Keratinocyte (primary cell): ENCODE measurements around the gene HOMER2. TPM values are rescaled to one million over a fixed set of nuclear protein-coding genes. Genes with fewer than 3 reads are reported as not detected.
"Not testable (repeated sequence)": the region's sequence is repeated elsewhere in the genome, so short reads cannot be mapped to it uniquely, and the experiment has no call there.

Source experiments
- DNase-seq: peaks from one replicate; pipeline ENCODE4 v3.0.0-alpha.2; 2011; ENCODE audit warnings: low read depth, missing footprints, low spot score
- FAIRE-seq: peaks from 2 replicates; lab custom pipeline; 2011; peaks lifted over from hg19 to GRCh38; lab: Jason Lieb, UNC
- H2AFZ ChIP-seq: 2 replicates; pipeline ENCODE4 v1.6.0; 2012; ENCODE audit warnings: low read length, control low read depth, inconsistent platforms; ENCODE audit not compliant: control insufficient read depth
- H3K27ac ChIP-seq: 2 replicates; pipeline ENCODE4 v1.5.1; 2011; ENCODE audit warnings: low read length; ENCODE audit not compliant: control insufficient read depth, insufficient read depth
- H3K27me3 ChIP-seq: 3 replicates; pipeline ENCODE4 v1.6.0; 2011; ENCODE audit warnings: low read length; ENCODE audit not compliant: control insufficient read depth, insufficient read depth; ENCODE audit errors: extremely low read depth
- H3K36me3 ChIP-seq, 2 experiments: 2 replicates in 1 of 2; 3 replicates in 1 of 2; pipeline ENCODE4 v1.5.1; 2011; ENCODE audit warnings: low read length in 2 of 2, mild to moderate bottlenecking in 1 of 2; ENCODE audit not compliant: control insufficient read depth in 2 of 2, insufficient read depth in 2 of 2; ENCODE audit errors: extremely low read depth in 1 of 2
- H3K4me1 ChIP-seq: 3 replicates; pipeline ENCODE4 v1.5.1; 2011; ENCODE audit warnings: low read length; ENCODE audit not compliant: control insufficient read depth, insufficient read depth; ENCODE audit errors: extremely low read depth
- H3K4me2 ChIP-seq: 3 replicates; pipeline ENCODE4 v1.6.0; 2011; ENCODE audit warnings: low read depth, low read length; ENCODE audit not compliant: control insufficient read depth, insufficient read depth; ENCODE audit errors: extremely low read depth
- H3K4me3 ChIP-seq, 3 experiments: fragments of 200-600 bp in 1 of 3; sonication (generic) in 1 of 3; 2 replicates in 2 of 3; 3 replicates in 1 of 3; pipeline ENCODE4 v1.5.1; 2011 to 2016; ENCODE audit warnings: low read length in 3 of 3, mild to moderate bottlenecking in 3 of 3, control low read depth in 2 of 3, inconsistent platforms in 1 of 3, low read depth in 1 of 3, mixed read lengths in 1 of 3, mixed run types in 1 of 3, moderate library complexity in 1 of 3; ENCODE audit not compliant: control insufficient read depth in 2 of 3, insufficient read depth in 2 of 3; ENCODE audit errors: extremely low read depth in 1 of 3
- H3K79me2 ChIP-seq: 2 replicates; pipeline ENCODE4 v1.6.0; 2012; ENCODE audit warnings: low read length; ENCODE audit not compliant: control insufficient read depth, insufficient read depth
- H3K9ac ChIP-seq: 3 replicates; pipeline ENCODE4 v1.6.0; 2011; ENCODE audit warnings: low read length; ENCODE audit not compliant: control insufficient read depth, insufficient read depth; ENCODE audit errors: extremely low read depth
- H3K9me1 ChIP-seq: 3 replicates; pipeline ENCODE4 v1.6.0; 2011; ENCODE audit warnings: low read length; ENCODE audit not compliant: control insufficient read depth, insufficient read depth; ENCODE audit errors: extremely low read depth
- H3K9me3 ChIP-seq: 2 replicates; pipeline ENCODE4 v1.5.1; 2012; ENCODE audit warnings: low read depth, low read length; ENCODE audit not compliant: control insufficient read depth
- H4K20me1 ChIP-seq: 3 replicates; pipeline ENCODE4 v1.6.0; 2011; ENCODE audit warnings: low read length; ENCODE audit not compliant: control insufficient read depth, insufficient read depth; ENCODE audit errors: extremely low read depth
- CTCF ChIP-seq, 3 experiments: IDR thresholded peaks in 1 of 3; conservative IDR thresholded peaks in 1 of 3; optimal IDR thresholded peaks in 1 of 3; 2 replicates in 2 of 3; 3 replicates in 1 of 3; pipeline versions ENCODE3 to v1.5.1; 2011; ENCODE audit warnings: low read length in 3 of 3, mild to moderate bottlenecking in 3 of 3, moderate library complexity in 2 of 3, control low read depth in 1 of 3, inconsistent platforms in 1 of 3; ENCODE audit not compliant: insufficient read depth in 2 of 3; ENCODE audit errors: extremely low read depth in 1 of 3
- EZH2 ChIP-seq: IDR thresholded peaks from one replicate; pipeline ENCODE4 v1.6.1; 2012; ENCODE audit warnings: inconsistent platforms, mild to moderate bottlenecking, low read length, moderate library complexity
- dilution Hi-C: fragments of 300-500 bp; cut with MboI; formaldehyde crosslinking; loops from one replicate; pipeline ENCODE4 v1.7.0; 2020; ENCODE audit warnings: low sequenced_read_pairs; ENCODE audit not compliant: extremely low pct_ligation_motif_present
- polyA minus RNA-seq, 3 experiments: library from RNA; depleted of rRNA, polyadenylated mRNA; stranded (reverse); fragments of >200 nt; gene quantifications; 1 replicate in 1 of 3; 2 replicates in 1 of 3; 3 replicates in 1 of 3; pipeline ENCODE4 v1.2.3, GENCODE V29; 2011
- polyA plus RNA-seq, 5 experiments: library from polyadenylated mRNA; depleted of rRNA in 3 of 5; stranded (reverse) in 3 of 5; stranded (forward) in 1 of 5; unstranded in 1 of 5; fragments of >200 nt; gene quantifications; 1 replicate in 1 of 5; 2 replicates in 3 of 5; 3 replicates in 1 of 5; pipeline versions ENCODE4 v1.2.1 to v1.2.3, GENCODE V29; 2011 to 2012; ENCODE audit warnings: missing spikeins in 2 of 5, low read depth in 1 of 5, low replicate concordance in 1 of 5

HOMER2 gene
- 9.6 to 12.4 TPM (median 11.3 TPM) in 3 replicates for polyA plus RNA-seq
- 40.2 TPM for polyA plus RNA-seq (2011; ENCODE audit: low read depth)
- 11.2 and 12.5 TPM in 2 replicates for polyA plus RNA-seq (2011; cell fraction: cytosol; rRNA removed)
- polyA plus RNA-seq (2011; cell fraction: nucleus; rRNA removed) = 8.8 and 9.0 TPM in 2 replicates
- 10.3 and 15.1 TPM in 2 replicates for polyA plus RNA-seq (2012; ENCODE audit: low replicate concordance)
- polyA minus RNA-seq = 7.6 to 26.7 TPM (median 8.9 TPM) in 3 replicates
- 11.7 TPM for polyA minus RNA-seq (2011; cell fraction: cytosol; rRNA and poly(A)+ RNA removed)
- polyA minus RNA-seq (2011; cell fraction: nucleus; rRNA and poly(A)+ RNA removed) = 6.5 and 14.3 TPM in 2 replicates

DNA sequence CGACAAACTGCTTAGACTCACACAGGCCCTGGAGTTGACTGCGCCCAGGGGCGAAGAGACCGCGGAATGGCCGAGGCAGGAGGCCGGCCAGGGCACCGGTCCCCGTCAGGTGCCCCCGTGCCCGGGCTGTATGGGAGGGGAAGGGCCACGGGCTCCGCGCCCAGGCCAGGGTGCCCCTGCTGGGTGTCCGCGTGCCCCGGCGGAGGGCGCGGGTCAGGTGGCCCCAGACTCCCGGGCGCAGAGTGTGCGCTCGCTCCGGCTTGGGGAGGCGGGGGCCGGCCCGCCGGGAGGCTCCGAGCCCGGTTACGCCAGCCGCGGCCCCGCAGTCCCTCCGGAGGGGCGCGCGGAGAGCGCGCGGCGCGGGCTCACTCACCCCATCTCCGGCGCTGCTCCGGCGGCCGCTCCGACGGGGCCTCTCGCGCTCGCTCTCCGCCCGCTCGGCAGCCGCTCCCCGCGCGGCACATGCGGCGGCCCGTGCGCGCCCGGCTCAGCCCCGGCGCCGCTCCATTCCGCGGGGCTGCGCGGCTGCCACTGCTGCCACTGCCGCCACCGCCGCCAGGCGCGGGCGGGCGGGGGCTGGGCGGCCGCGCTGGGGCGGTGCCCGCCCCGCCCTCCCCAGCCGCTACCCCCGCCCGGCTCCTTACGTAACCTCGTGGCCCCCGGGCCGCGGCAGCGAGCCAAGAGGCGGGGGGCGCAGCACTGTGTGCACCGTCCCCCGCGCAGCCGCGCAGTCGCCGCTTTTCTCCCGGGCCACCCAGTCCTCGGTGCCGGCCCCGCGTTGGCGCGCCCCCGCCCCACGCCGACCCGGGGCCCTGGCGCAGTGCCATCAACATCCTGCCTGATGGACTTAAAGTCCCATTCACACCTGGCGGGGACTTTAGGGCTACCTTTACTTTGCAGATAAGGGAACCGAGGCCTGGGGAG lies at the start of gene HOMER2:
TSS of gene HOMER2 (minus strand) at position 563 of the 924 bp plus-strand sequence. CDS start at position 378, 185 bp downstream.
- Histone ChIP-seq H3K9me1 (no peaks in the 10 kb centered on the region), H3K4me2 (peak within 1 kb of the TSS; percentile 70), H3K4me1 (peaks cover 4% of the 10 kb centered on the region), H3K27ac (no peak within 1 kb of the TSS), H3K9ac (peak within 1 kb of the TSS; percentile 52), H4K20me1 (no peaks in the 10 kb centered on the region), H2AFZ (peak within 1 kb of the TSS; percentile 56), H3K9me3 (no peaks in the 10 kb centered on the region), H3K4me3 (peak within 1 kb of the TSS; percentile 58 to 73 (median 67)), H3K27me3 (peaks cover 9% of the 10 kb centered on the region), H3K36me3 (no peaks in the 10 kb centered on the region), H3K79me2 (no peaks in the 10 kb centered on the region)
- TF ChIP-seq EZH2 = no peak
- TF ChIP-seq CTCF (optimal IDR thresholded peaks at IDR 0.05 in 1 of 3, IDR thresholded peaks at IDR 0.05 in 1 of 3, conservative IDR thresholded peaks at IDR 0.05 in 1 of 3; ENCODE audit: extremely low read depth in 1 of 3, insufficient read depth in 2 of 3, low read length in 3 of 3) = no peak
- DNase-seq (no peak), FAIRE-seq (no peak)
- dilution Hi-C loops = no loop called here

GRCh38 chr15:83000672-83001031 lies 48.1 kb upstream of the HOMER2 start:
- not testable (repeated sequence) for FAIRE-seq
- dilution Hi-C loops = loop anchor here (5.0 kb wide), 1 partner anchor 153 kb away; no protein-coding TSS in a partner anchor

More at GRCh38 chr15:83000672-83001031, 48.1 kb upstream of the HOMER2 start:
- H3K36me3 ChIP-seq, DNase-seq, H3K27me3 ChIP-seq, H3K27ac ChIP-seq, H4K20me1 ChIP-seq, H3K9me3 ChIP-seq, H3K9me1 ChIP-seq, H3K4me3 ChIP-seq, H2AFZ ChIP-seq, H3K79me2 ChIP-seq, H3K9ac ChIP-seq, H3K4me1 ChIP-seq: not testable (repeated sequence)
- H3K4me2 ChIP-seq = peak overlapping the region; percentile 53
